ENCODE measurements around the gene COPS8.

The COPS8 gene

DNA sequence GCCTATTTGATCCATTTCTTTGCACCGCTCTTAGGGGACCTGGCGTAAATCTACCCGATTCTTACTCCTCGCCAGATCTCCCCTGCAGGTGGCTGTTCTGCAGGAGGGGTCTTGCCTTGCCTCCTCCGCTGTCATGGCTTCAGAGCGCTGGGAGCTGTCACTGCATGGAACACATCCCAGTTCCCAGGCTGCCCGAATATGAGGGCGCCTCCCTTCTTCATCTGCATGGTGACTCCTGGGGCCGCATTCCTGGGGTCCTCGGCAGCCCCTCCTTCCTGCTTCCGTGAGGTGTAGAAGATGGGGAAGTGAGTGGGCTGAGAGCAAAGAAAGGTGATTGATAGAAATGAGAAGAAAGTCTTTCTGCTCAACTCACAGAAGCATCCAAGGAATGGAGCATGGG is 27.3 kb upstream of the COPS8 start:
- Mint-ChIP-seq H3K4me3 (no peak overlapping the region), H3K36me3 (ENCODE audit: low read depth) (no peaks in the 10 kb centered on the region), H3K27ac (no peak overlapping the region), H3K4me1 (peaks cover 5% of the 10 kb centered on the region), H3K27me3 (peaks cover 2% of the 10 kb centered on the region), H3K9me3 (no peaks in the 10 kb centered on the region)
- ATAC-seq (no peak), DNase-seq (no peak)

GRCh38 chr2:237059155-237059875 is 26.4 kb upstream of the COPS8 start:
- H3K4me1 Mint-ChIP-seq: peaks cover 5% of the 10 kb centered on the region
- peaks cover 2% of the 10 kb centered on the region for H3K27me3 Mint-ChIP-seq
- no peak overlapping the region for H3K4me3 Mint-ChIP-seq
- H3K36me3 Mint-ChIP-seq (ENCODE audit: low read depth): no peaks in the 10 kb centered on the region
- ATAC-seq (peak; percentile 47), DNase-seq (no peak)
- no peak overlapping the region for H3K27ac Mint-ChIP-seq
- no peaks in the 10 kb centered on the region for H3K9me3 Mint-ChIP-seq

GRCh38 chr2:237060534-237061312 is 25.0 kb upstream of the COPS8 start:
- Mint-ChIP-seq H3K4me1 (peaks cover 5% of the 10 kb centered on the region), H3K36me3 (ENCODE audit: low read depth) (no peaks in the 10 kb centered on the region), H3K4me3 (no peak overlapping the region), H3K9me3 (no peaks in the 10 kb centered on the region), H3K27ac (no peak overlapping the region), H3K27me3 (peaks cover 2% of the 10 kb centered on the region)
- DNase-seq (no peak), ATAC-seq (no peak)

GRCh38 chr2:237061356-237061755 is 24.3 kb upstream of the COPS8 start:
- ATAC-seq (no peak), DNase-seq (no peak)
- H3K9me3 Mint-ChIP-seq: no peaks in the 10 kb centered on the region
- H3K4me1 Mint-ChIP-seq: peaks cover 5% of the 10 kb centered on the region
- peaks cover 2% of the 10 kb centered on the region for H3K27me3 Mint-ChIP-seq
- no peak overlapping the region for H3K27ac Mint-ChIP-seq
- H3K36me3 Mint-ChIP-seq (ENCODE audit: low read depth): no peaks in the 10 kb centered on the region
- H3K4me3 Mint-ChIP-seq: no peak overlapping the region

DNA sequence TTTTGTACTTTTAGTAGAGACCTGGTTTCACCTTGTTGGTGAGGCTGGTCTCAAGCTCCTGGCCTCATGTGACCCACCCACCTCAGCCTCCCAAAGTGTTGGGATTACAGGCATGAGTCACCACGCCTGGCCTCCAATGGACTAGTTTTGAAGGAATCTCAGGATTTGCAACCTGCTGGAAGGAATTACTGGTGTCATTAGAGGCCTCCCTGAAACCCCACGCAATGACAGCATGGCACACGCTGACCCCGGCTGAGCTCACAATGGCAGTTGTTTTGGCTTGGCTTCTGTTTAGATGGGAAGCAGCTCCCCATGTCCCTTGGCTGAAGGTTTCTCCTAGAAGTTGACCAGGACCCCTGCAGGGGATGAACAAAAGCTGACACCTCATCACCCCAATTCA is 23.1 kb upstream of the COPS8 start:
- H3K36me3 Mint-ChIP-seq (ENCODE audit: low read depth): no peaks in the 10 kb centered on the region
- H3K9me3 Mint-ChIP-seq: no peaks in the 10 kb centered on the region
- H3K4me3 Mint-ChIP-seq: no peak overlapping the region
- H3K27ac Mint-ChIP-seq: no peak overlapping the region
- DNase-seq: no peak
- no peak for ATAC-seq
- H3K4me1 Mint-ChIP-seq: peaks cover 5% of the 10 kb centered on the region
- peaks cover 2% of the 10 kb centered on the region for H3K27me3 Mint-ChIP-seq

GRCh38 chr2:237064203-237065070 is 21.3 kb upstream of the COPS8 start:
- Mint-ChIP-seq H3K9me3 (no peaks in the 10 kb centered on the region), H3K36me3 (ENCODE audit: low read depth) (no peaks in the 10 kb centered on the region), H3K4me1 (no peaks in the 10 kb centered on the region), H3K27me3 (peaks cover 2% of the 10 kb centered on the region), H3K4me3 (no peak overlapping the region), H3K27ac (no peak overlapping the region)
- ATAC-seq (no peak), DNase-seq (no peak)

- DNase-seq: no peak
These were observed 20.7 kb upstream of the COPS8 start for GRCh38 chr2:237065071-237065377.

DNA sequence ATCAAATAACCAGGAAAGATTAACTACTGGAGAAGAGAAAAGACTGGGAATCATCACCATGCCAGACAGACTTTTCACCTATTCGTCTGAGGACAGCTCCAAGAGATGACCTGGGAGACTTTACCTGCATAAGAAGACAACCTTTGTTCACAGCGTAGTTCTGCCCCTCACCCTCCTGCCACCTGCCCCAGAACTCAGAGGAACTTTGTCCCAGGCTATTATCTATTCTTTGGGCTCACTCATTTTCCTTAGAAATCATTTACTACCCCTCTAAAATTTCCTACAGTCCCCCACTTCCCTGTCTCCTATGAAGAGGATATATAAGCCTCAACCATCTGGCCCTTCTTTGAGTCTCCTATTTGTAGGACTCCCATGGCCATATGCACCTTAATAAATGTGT is 19.3 kb upstream of the COPS8 start:
- Mint-ChIP-seq H3K4me3 (no peak overlapping the region), H3K9me3 (no peaks in the 10 kb centered on the region)

More at GRCh38 chr2:237065071-237065377, 20.7 kb upstream of the COPS8 start:
- Mint-ChIP-seq H3K4me3 (no peak overlapping the region), H3K4me1 (no peaks in the 10 kb centered on the region), H3K9me3 (no peaks in the 10 kb centered on the region), H3K36me3 (ENCODE audit: low read depth) (no peaks in the 10 kb centered on the region), H3K27me3 (peaks cover 2% of the 10 kb centered on the region), H3K27ac (no peak overlapping the region)
- ATAC-seq: no peak

GRCh38 chr2:237068005-237068576 is 17.6 kb upstream of the COPS8 start:
- Mint-ChIP-seq H3K9me3 (no peaks in the 10 kb centered on the region), H3K36me3 (ENCODE audit: low read depth) (no peaks in the 10 kb centered on the region), H3K27me3 (no peaks in the 10 kb centered on the region), H3K4me1 (no peaks in the 10 kb centered on the region), H3K27ac (no peak overlapping the region), H3K4me3 (no peak overlapping the region)
- DNase-seq: no peak
- no peak for ATAC-seq

More for the DNA sequence above, 19.3 kb upstream of the COPS8 start:
- H3K27ac Mint-ChIP-seq: no peak overlapping the region
- H3K4me1 Mint-ChIP-seq: no peaks in the 10 kb centered on the region
- no peaks in the 10 kb centered on the region for H3K36me3 Mint-ChIP-seq (ENCODE audit: low read depth)
- H3K27me3 Mint-ChIP-seq: no peaks in the 10 kb centered on the region
- DNase-seq (no peak), ATAC-seq (no peak)

- no peaks in the 10 kb centered on the region for H3K27me3 Mint-ChIP-seq
- DNase-seq (peak; percentile 76), ATAC-seq (no peak)
- H3K27ac Mint-ChIP-seq: no peak overlapping the region
- no peaks in the 10 kb centered on the region for H3K4me1 Mint-ChIP-seq
- no peaks in the 10 kb centered on the region for H3K9me3 Mint-ChIP-seq
- H3K4me3 Mint-ChIP-seq: no peak overlapping the region
- H3K36me3 Mint-ChIP-seq (ENCODE audit: low read depth): no peaks in the 10 kb centered on the region
These were observed 13.4 kb upstream of the COPS8 start for GRCh38 chr2:237072067-237072931.

DNA sequence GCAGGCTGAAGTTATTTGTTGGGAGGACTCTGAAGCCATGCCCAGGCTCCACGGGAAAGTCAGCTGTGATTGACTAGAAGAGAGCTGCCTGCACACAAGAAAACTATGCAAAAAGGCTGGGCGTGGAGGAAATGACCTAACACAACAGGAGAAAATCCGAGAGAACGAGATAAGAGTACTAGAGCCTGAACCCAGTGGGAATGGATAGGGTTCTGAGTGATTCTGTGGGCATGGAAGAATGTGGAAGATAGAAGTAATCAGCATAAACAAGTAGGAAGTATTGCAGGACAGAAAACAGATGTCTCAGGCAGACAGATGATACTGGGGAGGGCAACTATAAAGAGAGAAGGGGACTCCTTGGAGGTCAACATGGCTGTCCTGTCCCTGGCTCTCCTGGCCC is 12.1 kb upstream of the COPS8 start:
- no peak overlapping the region for H3K4me3 Mint-ChIP-seq
- H3K9me3 Mint-ChIP-seq: no peaks in the 10 kb centered on the region
- DNase-seq: no peak
- ATAC-seq: no peak
- H3K27ac Mint-ChIP-seq: no peak overlapping the region
- H3K27me3 Mint-ChIP-seq: no peaks in the 10 kb centered on the region
- H3K4me1 Mint-ChIP-seq: no peaks in the 10 kb centered on the region
- H3K36me3 Mint-ChIP-seq (ENCODE audit: low read depth): no peaks in the 10 kb centered on the region

GRCh38 chr2:237074211-237074993 is 11.3 kb upstream of the COPS8 start:
- H3K4me3 Mint-ChIP-seq: no peak overlapping the region
- H3K27ac Mint-ChIP-seq: no peak overlapping the region
- H3K27me3 Mint-ChIP-seq: no peaks in the 10 kb centered on the region
- no peaks in the 10 kb centered on the region for H3K9me3 Mint-ChIP-seq
- H3K36me3 Mint-ChIP-seq (ENCODE audit: low read depth): no peaks in the 10 kb centered on the region
- ATAC-seq (no peak), DNase-seq (no peak)
- H3K4me1 Mint-ChIP-seq: no peaks in the 10 kb centered on the region
